ENCODE measurements around the gene NPPC. TPM values are rescaled to one million over a fixed set of nuclear protein-coding genes. Genes with fewer than 3 reads are reported as not detected.
A peak's percentile ranks its signal among the peaks of the same experiment; 100 is the strongest.
"Not testable (repeated sequence)": the region's sequence is repeated elsewhere in the genome, so short reads cannot be mapped to it uniquely, and the experiment has no call there.

The NPPC gene
- total and polyA plus RNA-seq, 2 experiments from 2014 or later, result 0.26 TPM; not detected in 1

DNA sequence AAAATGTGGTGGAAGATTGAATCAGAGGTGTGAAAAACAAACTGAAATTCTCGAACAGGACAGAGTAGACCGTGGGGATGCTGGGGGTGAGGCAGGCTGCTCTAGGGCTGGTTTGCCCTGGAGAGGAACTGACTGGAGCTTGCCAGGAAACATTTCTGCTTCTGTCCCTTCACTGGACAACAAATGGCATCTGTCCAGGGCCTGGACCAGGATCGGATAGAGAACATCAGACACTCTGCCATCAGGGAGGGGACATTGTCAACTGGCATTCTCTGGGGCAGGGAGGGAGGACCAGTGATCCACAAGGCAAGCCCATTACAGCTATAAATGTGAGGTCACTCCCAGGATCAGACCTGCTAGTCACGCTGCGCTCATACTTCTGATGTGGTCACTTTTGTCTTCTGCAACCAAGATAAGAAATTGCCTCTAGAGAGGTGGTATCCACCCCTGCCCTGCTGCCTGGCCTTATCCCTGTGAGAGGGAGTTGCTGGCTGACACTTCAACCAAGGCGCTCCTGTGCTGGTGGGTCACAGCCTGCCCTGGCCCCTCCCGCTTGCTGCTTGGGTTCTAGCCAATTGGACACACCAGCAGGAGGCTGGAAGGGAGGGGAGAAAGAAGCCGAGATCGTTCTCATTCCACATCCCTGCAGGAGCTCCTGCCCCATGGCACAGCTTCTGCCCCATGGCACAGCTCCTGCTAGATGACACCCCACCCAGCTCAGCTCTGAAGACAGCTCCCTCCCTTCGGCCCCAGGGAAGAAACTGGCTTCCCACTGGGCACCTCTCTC lies 8.7 kb downstream of the NPPC start:
- H3K36me3 ChIP-seq (ENCODE audit: low read depth), result no peaks in the 10 kb centered on the region
- WGBS, 2 experiments (ENCODE audit: low coverage in 1 of 2, low lambda C conversion rate in 2 of 2, missing lambda C conversion rate in 2 of 2), result 31% methylated on average over 10 of the region's 10 CpGs
- no peak overlapping the region for H3K27ac ChIP-seq
- H3K4me1 ChIP-seq (ENCODE audit: insufficient read depth), result no peaks in the 10 kb centered on the region
- H4K20me1 ChIP-seq (ENCODE audit: insufficient read depth), result no peaks in the 10 kb centered on the region
- no peak overlapping the region for H3K4me2 ChIP-seq (ENCODE audit: unreplicated experiment)
- H3K9me2 ChIP-seq (ENCODE audit: insufficient read depth), result no peaks in the 10 kb centered on the region
- H3K79me2 ChIP-seq (ENCODE audit: insufficient read depth), result no peaks in the 10 kb centered on the region
- in situ Hi-C loops (cut with MboI), result loop anchor here (5.0 to 25.0 kb wide), 2 partner anchors 410 to 620 kb away; partner anchors contain the start of genes CHRND and CHRNG
- DNase-seq, result peak; percentile 30
- no peak overlapping the region for H2AFZ ChIP-seq
- peaks cover 20% of the 10 kb centered on the region for H3K27me3 ChIP-seq (replicated peaks; ENCODE audit: insufficient read depth)
- H3F3A ChIP-seq (ENCODE audit: insufficient read depth), result no peaks in the 10 kb centered on the region
- no peak for TF ChIP-seq EZH2 (IDR thresholded peaks at IDR 0.05; ENCODE audit: insufficient read depth, poor library complexity, severe bottlenecking)
- TF ChIP-seq EZH2phosphoT487 (IDR thresholded peaks at IDR 0.05; ENCODE audit: insufficient read depth, low read depth), result no peak
- H3K4me3 ChIP-seq, result no peak overlapping the region
- H3K9me3 ChIP-seq (ENCODE audit: low read depth), result no peaks in the 10 kb centered on the region
- H3K9ac ChIP-seq, result no peak overlapping the region

DNA sequence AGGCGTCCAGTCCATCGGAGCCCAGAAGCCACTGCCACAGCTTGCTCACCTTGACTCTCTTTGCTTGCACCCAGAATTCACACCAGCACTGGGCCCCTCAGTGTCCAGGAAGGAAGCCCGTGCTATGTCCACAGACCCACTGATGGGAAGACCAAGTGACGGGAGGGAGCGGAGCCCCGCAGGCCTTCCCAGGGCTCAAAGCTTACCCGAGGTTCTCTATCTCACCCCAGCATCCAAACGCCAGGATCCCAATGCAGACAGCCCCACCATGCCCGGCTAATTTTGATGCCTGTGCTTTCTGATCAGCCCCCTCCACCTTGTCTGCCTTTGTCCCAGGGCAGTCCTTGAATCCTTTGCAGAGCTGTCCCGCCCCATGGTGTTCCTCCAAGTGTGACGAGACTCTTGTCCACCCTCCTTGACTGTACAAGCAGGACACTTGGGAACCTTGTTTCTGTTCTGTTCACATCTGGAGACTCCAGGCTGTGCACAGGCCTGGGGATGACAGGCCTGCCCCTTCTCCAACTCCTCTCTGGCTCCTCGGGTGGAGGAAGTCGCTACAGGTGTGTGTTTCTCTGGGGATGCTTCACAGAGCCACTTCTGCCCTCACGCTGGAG lies 12.0 kb downstream of the NPPC start:
- Histone ChIP-seq H3K36me3 (ENCODE audit: low read depth) (no peaks in the 10 kb centered on the region), H3K9ac (no peak overlapping the region), H3K79me2 (ENCODE audit: insufficient read depth) (no peaks in the 10 kb centered on the region), H3K4me1 (ENCODE audit: insufficient read depth) (no peaks in the 10 kb centered on the region), H3K4me3 (no peak overlapping the region), H4K20me1 (ENCODE audit: insufficient read depth) (no peaks in the 10 kb centered on the region), H3K9me3 (ENCODE audit: low read depth) (no peaks in the 10 kb centered on the region), H3K4me2 (ENCODE audit: unreplicated experiment) (no peak overlapping the region), H2AFZ (no peak overlapping the region), H3K9me2 (ENCODE audit: insufficient read depth) (no peaks in the 10 kb centered on the region), H3F3A (ENCODE audit: insufficient read depth) (no peaks in the 10 kb centered on the region), H3K27ac (no peak overlapping the region), H3K27me3 (replicated peaks; ENCODE audit: insufficient read depth) (peaks cover 23% of the 10 kb centered on the region)
- 73 to 78% methylated on average over 14 of the region's 14 CpGs for WGBS, 2 experiments (ENCODE audit: low coverage in 1 of 2, low lambda C conversion rate in 2 of 2, missing lambda C conversion rate in 2 of 2)
- TF ChIP-seq EZH2phosphoT487 (IDR thresholded peaks at IDR 0.05; ENCODE audit: insufficient read depth, low read depth) (no peak), EZH2 (IDR thresholded peaks at IDR 0.05; ENCODE audit: insufficient read depth, poor library complexity, severe bottlenecking) (no peak)
- DNase-seq, result no peak
- in situ Hi-C loops (cut with MboI), result loop anchor here (25.0 kb wide), 1 partner anchor 623 kb away; the partner anchor contains the start of genes CHRND and CHRNG

DNA sequence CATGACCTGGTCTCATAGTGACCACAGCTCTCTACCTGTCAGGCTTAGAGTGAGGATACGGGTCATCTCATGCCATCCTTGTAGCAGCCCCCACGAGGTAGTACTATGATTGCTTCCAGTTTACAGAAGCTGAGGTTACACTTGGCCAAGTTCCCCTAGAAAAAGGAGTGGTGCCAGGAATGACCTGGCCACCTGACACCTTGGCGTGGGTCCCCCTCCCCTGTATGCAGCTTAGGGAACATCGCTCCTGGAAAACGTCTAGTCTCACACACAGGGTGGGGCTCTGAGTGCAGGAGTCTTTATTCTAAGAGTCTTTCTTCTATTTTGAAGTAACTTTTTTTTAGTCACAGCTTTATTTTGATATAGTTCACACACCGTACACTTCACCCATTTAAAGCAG lies 14.8 kb downstream of the NPPC start:
- Histone ChIP-seq H3K79me2 (ENCODE audit: insufficient read depth) (no peaks in the 10 kb centered on the region), H3K9me3 (ENCODE audit: low read depth) (no peaks in the 10 kb centered on the region), H3K27me3 (replicated peaks; ENCODE audit: insufficient read depth) (peaks cover 15% of the 10 kb centered on the region), H3K4me3 (no peak overlapping the region), H3F3A (ENCODE audit: insufficient read depth) (no peaks in the 10 kb centered on the region), H4K20me1 (ENCODE audit: insufficient read depth) (no peaks in the 10 kb centered on the region), H2AFZ (no peak overlapping the region), H3K4me2 (ENCODE audit: unreplicated experiment) (no peak overlapping the region), H3K27ac (no peak overlapping the region), H3K36me3 (ENCODE audit: low read depth) (no peaks in the 10 kb centered on the region), H3K9me2 (ENCODE audit: insufficient read depth) (no peaks in the 10 kb centered on the region), H3K4me1 (ENCODE audit: insufficient read depth) (no peaks in the 10 kb centered on the region), H3K9ac (no peak overlapping the region)
- WGBS, 2 experiments (ENCODE audit: low coverage in 1 of 2, low lambda C conversion rate in 2 of 2, missing lambda C conversion rate in 2 of 2), result 41 to 44% methylated on average over 6 of the region's 6 CpGs
- no peak for DNase-seq
- in situ Hi-C loops (cut with MboI), result loop anchor here (25.0 kb wide), 1 partner anchor 626 kb away; the partner anchor contains the start of genes CHRND and CHRNG
- no peak for TF ChIP-seq EZH2 (IDR thresholded peaks at IDR 0.05; ENCODE audit: insufficient read depth, poor library complexity, severe bottlenecking)
- TF ChIP-seq EZH2phosphoT487 (IDR thresholded peaks at IDR 0.05; ENCODE audit: insufficient read depth, low read depth), result no peak

DNA sequence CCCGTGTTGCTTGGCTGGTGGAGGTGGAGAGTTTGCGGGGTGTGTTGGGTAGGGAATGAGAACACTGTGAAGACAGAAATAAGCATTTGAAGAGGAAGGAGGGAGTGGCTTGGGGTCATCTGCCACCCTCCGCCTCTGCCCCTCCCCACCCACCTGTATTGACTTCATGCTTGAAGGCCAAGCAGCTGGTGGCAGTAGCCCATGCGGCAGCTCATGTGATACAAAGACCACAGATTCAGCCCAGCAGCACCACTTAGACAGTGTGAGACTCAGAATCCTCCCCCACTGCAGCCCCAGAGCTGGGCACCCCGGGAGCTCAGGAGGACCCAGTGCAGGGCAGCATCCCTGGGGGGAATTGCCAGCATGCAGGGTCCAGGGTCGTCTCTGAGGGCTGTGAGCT lies 15.4 kb downstream of the NPPC start:
- no peaks in the 10 kb centered on the region for H3K9me3 ChIP-seq (ENCODE audit: low read depth)
- H2AFZ ChIP-seq, result no peak overlapping the region
- H3K79me2 ChIP-seq (ENCODE audit: insufficient read depth), result no peaks in the 10 kb centered on the region
- H3K9ac ChIP-seq, result no peak overlapping the region
- H3K27ac ChIP-seq, result no peak overlapping the region
- H3F3A ChIP-seq (ENCODE audit: insufficient read depth), result no peaks in the 10 kb centered on the region
- no peak overlapping the region for H3K4me2 ChIP-seq (ENCODE audit: unreplicated experiment)
- no peak overlapping the region for H3K4me3 ChIP-seq
- H3K4me1 ChIP-seq (ENCODE audit: insufficient read depth), result no peaks in the 10 kb centered on the region
- H3K9me2 ChIP-seq (ENCODE audit: insufficient read depth), result no peaks in the 10 kb centered on the region
- no peaks in the 10 kb centered on the region for H4K20me1 ChIP-seq (ENCODE audit: insufficient read depth)
- WGBS, 2 experiments (ENCODE audit: low coverage in 1 of 2, low lambda C conversion rate in 2 of 2, missing lambda C conversion rate in 2 of 2), result 30 to 34% methylated on average over 6 of the region's 6 CpGs
- TF ChIP-seq EZH2 (IDR thresholded peaks at IDR 0.05; ENCODE audit: insufficient read depth, poor library complexity, severe bottlenecking), result no peak
- no peak for TF ChIP-seq EZH2phosphoT487 (IDR thresholded peaks at IDR 0.05; ENCODE audit: insufficient read depth, low read depth)
- H3K27me3 ChIP-seq (replicated peaks; ENCODE audit: insufficient read depth), result peaks cover 9% of the 10 kb centered on the region
- in situ Hi-C loops (cut with MboI), result loop anchor here (25.0 kb wide), 1 partner anchor 627 kb away; the partner anchor contains the start of genes CHRND and CHRNG
- H3K36me3 ChIP-seq (ENCODE audit: low read depth), result no peaks in the 10 kb centered on the region
- no peak for DNase-seq

DNA sequence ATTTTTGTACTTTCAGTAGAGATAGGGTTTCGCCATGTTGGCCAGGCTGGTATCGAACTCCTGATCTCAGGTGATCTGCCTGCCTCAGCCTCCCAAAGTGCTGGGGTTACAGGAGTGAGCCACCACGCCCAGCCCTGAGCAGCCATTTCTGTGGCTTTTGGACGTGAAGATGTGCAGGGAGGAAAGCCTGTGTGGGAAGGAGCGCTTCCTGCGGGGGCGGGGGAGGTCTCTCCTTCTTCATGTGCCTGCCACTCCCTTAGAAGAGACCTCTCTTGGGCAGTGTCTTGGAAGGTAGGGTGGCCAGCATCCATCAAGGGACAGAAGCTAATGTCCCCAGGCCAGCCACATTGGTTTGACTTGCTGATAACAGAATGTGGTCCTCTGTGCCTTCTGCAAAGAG lies 16.0 kb downstream of the NPPC start:
- WGBS, 2 experiments (ENCODE audit: low coverage in 1 of 2, low lambda C conversion rate in 2 of 2, missing lambda C conversion rate in 2 of 2), result 85 to 88% methylated on average over 7 of the region's 7 CpGs
- in situ Hi-C loops (cut with MboI), result loop anchor here (25.0 kb wide), 1 partner anchor 627 kb away; the partner anchor contains the start of genes CHRND and CHRNG
- not testable (repeated sequence) for H3K9me3 ChIP-seq (ENCODE audit: low read depth); H3K4me2 ChIP-seq (ENCODE audit: unreplicated experiment); DNase-seq; H3K4me1 ChIP-seq (ENCODE audit: insufficient read depth); H3K79me2 ChIP-seq (ENCODE audit: insufficient read depth); H3K27ac ChIP-seq; H3K36me3 ChIP-seq (ENCODE audit: low read depth); H3K27me3 ChIP-seq (replicated peaks; ENCODE audit: insufficient read depth); H4K20me1 ChIP-seq (ENCODE audit: insufficient read depth); H3K9me2 ChIP-seq (ENCODE audit: insufficient read depth); H3F3A ChIP-seq (ENCODE audit: insufficient read depth); H3K9ac ChIP-seq; H3K4me3 ChIP-seq; H2AFZ ChIP-seq

Data from GM23248 (cell line).